Activated naive CD4-positive, alpha-beta T cell treated with anti-CD3 and anti-CD28 coated beads, Interleukin-2, amount 10 ng/mL, durations not matched to agents 7 days and 5 days (primary cell): Measurements from ENCODE around the gene CAMTA1.
"Not testable (repeated sequence)": the region's sequence is repeated elsewhere in the genome, so short reads cannot be mapped to it uniquely, and the experiment has no call there.

ENCODE experiments used
- CTCF ChIA-PET: fragments of 350-600 bp; sonication (Branson Sonifier 250); formaldehyde crosslinking; loops from one replicate; lab custom pipeline; 2021; ENCODE audit warnings: antibody characterized with exemption; lab: Charles Lee
- DNase-seq: peaks from one replicate; pipeline ENCODE4 v3.0.0-alpha.2; 2020
- H3K27ac Mint-ChIP-seq: one replicate; pipeline ENCODE4 v1.8.0; 2021; ENCODE audit warnings: mild to moderate bottlenecking, moderate library complexity, mixed read lengths
- H3K27me3 Mint-ChIP-seq: one replicate; pipeline ENCODE4 v1.8.0; 2021; ENCODE audit warnings: mild to moderate bottlenecking, mixed read lengths
- H3K36me3 Mint-ChIP-seq: one replicate; pipeline ENCODE4 v1.8.0; 2021; ENCODE audit warnings: mixed read lengths
- H3K4me1 Mint-ChIP-seq: one replicate; pipeline ENCODE4 v1.8.0; 2021; ENCODE audit warnings: mixed read lengths
- H3K4me3 Mint-ChIP-seq: one replicate; pipeline ENCODE4 v1.8.0; 2021; ENCODE audit warnings: mild to moderate bottlenecking, moderate library complexity, mixed read lengths
- H3K9me3 Mint-ChIP-seq: one replicate; pipeline ENCODE4 v1.8.0; 2021; ENCODE audit warnings: mixed read lengths

The CAMTA1 gene

DNA sequence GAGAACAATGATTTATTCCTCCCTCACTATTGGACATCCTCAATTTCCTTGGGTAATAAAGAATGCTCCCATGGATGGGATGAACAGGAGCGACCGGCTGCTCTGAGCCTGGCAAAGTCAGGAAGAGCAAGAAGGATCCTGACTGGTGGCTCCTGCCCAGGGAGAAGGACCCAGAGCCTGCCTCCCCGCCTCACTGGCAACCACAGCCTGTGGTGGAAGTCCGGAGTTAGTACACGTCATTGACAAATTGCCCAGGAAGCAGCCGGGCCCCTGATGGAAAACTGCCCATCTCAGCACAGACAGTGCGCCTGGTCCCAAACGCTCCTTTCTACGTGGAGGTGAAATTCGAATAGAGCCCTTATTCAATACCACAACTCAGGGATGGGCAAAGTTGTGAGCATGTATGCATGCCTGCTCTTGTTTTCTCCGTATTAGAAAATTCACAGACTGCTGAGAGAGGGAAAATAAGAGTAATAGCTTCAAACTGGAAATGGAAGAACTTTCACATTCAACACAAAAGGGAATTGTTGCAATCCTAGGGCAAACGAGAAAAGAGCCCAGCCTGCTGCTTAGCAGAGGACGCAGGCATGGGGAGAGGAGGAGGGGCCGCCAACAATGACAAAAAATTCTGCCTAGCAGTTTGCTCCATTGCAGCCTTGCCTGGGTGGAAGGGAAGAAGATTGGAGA is 588.8 kb downstream of the CAMTA1 start:
- Mint-ChIP-seq H3K4me1 (no peaks in the 10 kb centered on the region), H3K27ac (no peak overlapping the region), H3K36me3 (no peaks in the 10 kb centered on the region), H3K4me3 (no peak overlapping the region), H3K9me3 (no peaks in the 10 kb centered on the region), H3K27me3 (peaks cover 3% of the 10 kb centered on the region)
- CTCF ChIA-PET: no interaction called here
- DNase-seq: no peak

DNA sequence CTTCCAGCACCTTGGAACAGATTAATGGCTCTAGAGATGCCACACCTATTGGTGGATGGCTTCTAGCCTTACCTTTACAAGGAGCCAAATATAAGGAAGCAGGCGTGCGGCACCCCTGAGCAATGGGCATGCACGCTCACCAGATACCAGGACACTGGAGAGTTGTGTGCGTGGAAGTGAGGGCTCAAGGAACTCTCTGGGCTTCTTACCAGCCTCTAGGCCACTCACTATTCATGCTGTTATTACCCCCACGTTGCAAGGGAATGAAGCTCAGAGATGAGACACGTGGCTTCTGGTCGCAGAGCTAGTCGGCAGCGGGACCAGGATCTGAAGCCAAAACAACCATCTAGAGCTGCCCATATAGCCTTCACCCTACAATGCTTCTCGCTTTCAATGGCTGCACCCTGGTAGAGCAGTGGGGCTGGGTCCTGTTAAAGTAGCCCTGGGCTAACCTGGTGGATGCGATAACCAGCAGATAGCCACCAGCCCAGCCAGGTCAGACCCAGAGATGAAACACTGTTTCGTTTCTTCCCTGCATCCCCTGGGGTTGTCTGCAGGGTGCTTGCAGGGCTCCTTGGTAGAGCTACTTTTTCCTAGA is 589.4 kb downstream of the CAMTA1 start:
- H3K27me3 Mint-ChIP-seq: peaks cover 6% of the 10 kb centered on the region
- H3K9me3 Mint-ChIP-seq: no peaks in the 10 kb centered on the region
- H3K4me1 Mint-ChIP-seq: no peaks in the 10 kb centered on the region
- CTCF ChIA-PET: no interaction called here
- no peak for DNase-seq
- H3K4me3 Mint-ChIP-seq: no peak overlapping the region
- no peak overlapping the region for H3K27ac Mint-ChIP-seq
- no peaks in the 10 kb centered on the region for H3K36me3 Mint-ChIP-seq

GRCh38 chr1:7375329-7375728 is 590.1 kb downstream of the CAMTA1 start:
- H3K4me1 Mint-ChIP-seq: no peaks in the 10 kb centered on the region

DNA sequence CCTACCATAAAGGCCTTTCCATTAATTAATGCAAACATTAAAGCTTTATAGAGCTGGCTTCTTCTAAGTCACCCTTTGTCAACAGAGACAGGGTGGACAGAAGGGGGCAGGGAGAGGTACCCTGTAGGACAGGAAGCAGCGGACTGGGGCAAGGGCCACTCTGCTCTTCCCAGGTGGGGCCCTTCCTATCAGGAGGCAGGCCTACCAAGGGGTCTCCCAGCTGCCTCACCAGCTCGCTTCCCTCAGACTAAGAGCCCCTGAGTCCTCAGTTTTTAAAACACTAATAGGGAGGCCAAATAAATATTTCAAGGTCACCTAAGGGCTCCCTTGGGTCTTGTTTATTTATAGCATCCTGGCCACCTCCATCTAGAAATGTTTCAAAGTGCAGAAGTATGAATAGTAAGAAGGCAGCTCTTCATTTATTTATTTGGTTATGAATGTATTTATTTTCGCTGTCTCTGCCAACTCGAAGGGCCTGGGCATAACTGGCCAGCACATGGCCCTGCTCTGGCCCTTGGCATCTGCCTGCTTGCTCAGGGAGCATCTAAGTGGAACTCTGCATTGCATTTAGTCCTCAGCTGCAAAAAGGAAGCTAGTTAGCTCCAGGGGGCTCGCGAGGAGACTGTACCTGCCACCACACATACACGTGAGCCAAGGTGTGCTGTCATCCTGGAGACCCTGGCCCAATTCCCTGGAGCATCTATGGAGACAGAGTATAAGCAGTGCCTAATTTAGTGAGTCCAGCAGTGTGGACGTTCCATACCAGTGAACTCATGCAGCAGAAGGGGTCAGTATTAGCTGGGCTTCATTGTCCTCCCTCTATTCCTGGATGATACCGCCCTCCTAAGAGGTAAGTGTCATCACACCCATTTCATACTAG is 590.8 kb downstream of the CAMTA1 start:
- Mint-ChIP-seq H3K9me3 (no peaks in the 10 kb centered on the region), H3K4me3 (no peak overlapping the region), H3K4me1 (no peaks in the 10 kb centered on the region), H3K36me3 (no peaks in the 10 kb centered on the region), H3K27ac (no peak overlapping the region), H3K27me3 (peaks cover 8% of the 10 kb centered on the region)
- CTCF ChIA-PET: no interaction called here
- DNase-seq: no peak

More at GRCh38 chr1:7375329-7375728, 590.1 kb downstream of the CAMTA1 start:
- H3K4me3 Mint-ChIP-seq: no peak overlapping the region
- H3K27ac Mint-ChIP-seq: no peak overlapping the region
- H3K9me3 Mint-ChIP-seq: no peaks in the 10 kb centered on the region
- no peaks in the 10 kb centered on the region for H3K36me3 Mint-ChIP-seq
- H3K27me3 Mint-ChIP-seq: peaks cover 8% of the 10 kb centered on the region
- DNase-seq: no peak
- CTCF ChIA-PET: no interaction called here

GRCh38 chr1:7376676-7377075 is 591.4 kb downstream of the CAMTA1 start:
- DNase-seq: no peak
- Mint-ChIP-seq H3K27ac (no peak overlapping the region), H3K9me3 (no peaks in the 10 kb centered on the region), H3K4me3 (no peak overlapping the region), H3K27me3 (peaks cover 8% of the 10 kb centered on the region), H3K4me1 (no peaks in the 10 kb centered on the region), H3K36me3 (no peaks in the 10 kb centered on the region)
- CTCF ChIA-PET: no interaction called here

GRCh38 chr1:7378346-7379130 is 593.3 kb downstream of the CAMTA1 start:
- no peaks in the 10 kb centered on the region for H3K36me3 Mint-ChIP-seq
- no peak overlapping the region for H3K27ac Mint-ChIP-seq
- CTCF ChIA-PET: no interaction called here
- H3K4me1 Mint-ChIP-seq: no peaks in the 10 kb centered on the region
- H3K27me3 Mint-ChIP-seq: peaks cover 5% of the 10 kb centered on the region
- no peak for DNase-seq
- no peak overlapping the region for H3K4me3 Mint-ChIP-seq
- H3K9me3 Mint-ChIP-seq: no peaks in the 10 kb centered on the region

GRCh38 chr1:7379441-7379971 is 594.3 kb downstream of the CAMTA1 start:
- peaks cover 5% of the 10 kb centered on the region for H3K27me3 Mint-ChIP-seq
- CTCF ChIA-PET: no interaction called here

DNA sequence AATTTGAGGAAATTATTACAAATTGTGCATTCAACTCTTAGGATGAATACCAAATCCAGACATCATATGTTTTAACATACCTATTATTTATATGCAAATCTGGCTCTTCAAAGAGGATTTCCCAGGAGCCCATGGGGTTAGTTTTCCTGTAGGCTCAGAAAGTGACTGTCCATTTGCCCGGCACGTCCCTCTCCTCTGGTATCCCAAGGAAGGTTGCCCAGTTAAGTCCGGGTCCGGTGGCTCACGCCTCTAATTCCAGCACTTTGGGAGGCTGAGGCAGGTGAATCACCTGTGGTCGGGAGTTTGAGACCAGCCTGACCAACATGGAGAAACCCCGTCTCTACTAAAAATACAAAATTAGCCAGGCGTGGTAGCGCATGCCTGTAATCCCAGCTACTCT is 594.8 kb downstream of the CAMTA1 start:
- H3K4me1 Mint-ChIP-seq, H3K4me3 Mint-ChIP-seq, H3K36me3 Mint-ChIP-seq, H3K9me3 Mint-ChIP-seq, DNase-seq, H3K27me3 Mint-ChIP-seq, CTCF ChIA-PET, H3K27ac Mint-ChIP-seq: not testable (repeated sequence)

More at GRCh38 chr1:7379441-7379971, 594.3 kb downstream of the CAMTA1 start:
- DNase-seq: no peak
- Mint-ChIP-seq H3K9me3 (no peaks in the 10 kb centered on the region), H3K4me3 (no peak overlapping the region), H3K36me3 (no peaks in the 10 kb centered on the region), H3K27ac (no peak overlapping the region), H3K4me1 (no peaks in the 10 kb centered on the region)

GRCh38 chr1:7380712-7381111 is 595.5 kb downstream of the CAMTA1 start:
- no peak for DNase-seq
- peaks cover 5% of the 10 kb centered on the region for H3K27me3 Mint-ChIP-seq
- H3K9me3 Mint-ChIP-seq: no peaks in the 10 kb centered on the region
- no peak overlapping the region for H3K27ac Mint-ChIP-seq
- H3K4me3 Mint-ChIP-seq: no peak overlapping the region
- CTCF ChIA-PET: no interaction called here
- H3K36me3 Mint-ChIP-seq: no peaks in the 10 kb centered on the region
- no peaks in the 10 kb centered on the region for H3K4me1 Mint-ChIP-seq

GRCh38 chr1:7381729-7382128 is 596.5 kb downstream of the CAMTA1 start:
- H3K27me3 Mint-ChIP-seq, H3K36me3 Mint-ChIP-seq, DNase-seq, H3K27ac Mint-ChIP-seq, H3K9me3 Mint-ChIP-seq, CTCF ChIA-PET, H3K4me1 Mint-ChIP-seq, H3K4me3 Mint-ChIP-seq: not testable (repeated sequence)

- H3K27ac Mint-ChIP-seq: no peak overlapping the region
- H3K36me3 Mint-ChIP-seq: no peaks in the 10 kb centered on the region
Measured at GRCh38 chr1:7382971-7383370, 597.7 kb downstream of the CAMTA1 start.

DNA sequence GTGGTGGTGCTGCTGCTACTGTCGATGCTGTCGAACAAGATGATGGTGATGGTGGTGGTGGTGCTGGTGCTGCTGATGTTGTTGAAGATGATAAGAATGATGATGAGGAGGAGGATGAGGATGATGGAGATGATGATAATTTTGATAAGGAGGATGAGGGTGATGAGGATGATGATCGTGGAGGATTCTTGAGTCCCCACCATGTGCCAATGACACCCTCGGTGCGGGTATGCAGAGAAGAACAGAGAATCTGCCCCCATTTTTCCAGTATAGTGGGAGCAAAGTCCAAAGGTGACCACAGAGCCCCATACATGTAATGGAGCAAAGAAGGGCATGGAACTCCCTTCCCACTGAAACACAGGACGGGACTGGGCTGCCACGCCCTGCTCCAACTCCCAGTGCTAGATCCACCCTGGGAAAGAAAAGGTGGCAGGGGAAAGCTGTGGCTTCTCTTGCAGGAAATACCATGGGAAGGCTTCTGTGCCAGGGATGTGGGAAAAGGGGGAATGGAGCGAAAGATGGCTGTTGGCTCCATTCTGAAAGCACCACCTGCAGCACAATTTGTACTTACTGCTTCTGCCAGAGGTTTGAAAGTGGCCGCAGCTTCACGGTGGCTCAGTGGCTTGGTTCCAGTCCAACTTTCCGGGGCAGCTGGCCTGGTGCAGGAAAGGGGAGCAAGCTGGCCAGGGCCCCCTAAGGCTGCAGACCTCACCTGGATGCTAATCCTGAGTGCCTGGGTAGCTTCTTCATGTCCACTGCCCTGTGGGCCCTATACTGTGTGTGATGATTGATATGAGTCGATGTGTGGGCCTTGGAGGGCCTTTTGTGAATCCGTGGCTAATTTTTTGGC is 598.6 kb downstream of the CAMTA1 start:
- no peaks in the 10 kb centered on the region for H3K9me3 Mint-ChIP-seq
- H3K27me3 Mint-ChIP-seq: peaks cover 5% of the 10 kb centered on the region
- H3K36me3 Mint-ChIP-seq: no peaks in the 10 kb centered on the region
- H3K4me1 Mint-ChIP-seq: no peaks in the 10 kb centered on the region
- DNase-seq: no peak
- no peak overlapping the region for H3K4me3 Mint-ChIP-seq
- CTCF ChIA-PET: no interaction called here
- H3K27ac Mint-ChIP-seq: no peak overlapping the region

More at GRCh38 chr1:7382971-7383370, 597.7 kb downstream of the CAMTA1 start:
- DNase-seq: no peak
- no peaks in the 10 kb centered on the region for H3K9me3 Mint-ChIP-seq
- CTCF ChIA-PET: no interaction called here
- H3K27me3 Mint-ChIP-seq: peaks cover 5% of the 10 kb centered on the region
- no peaks in the 10 kb centered on the region for H3K4me1 Mint-ChIP-seq
- H3K4me3 Mint-ChIP-seq: no peak overlapping the region

- no peaks in the 10 kb centered on the region for H3K4me1 Mint-ChIP-seq
- DNase-seq: no peak
- peaks cover 2% of the 10 kb centered on the region for H3K27me3 Mint-ChIP-seq
- no peak overlapping the region for H3K27ac Mint-ChIP-seq
- no peaks in the 10 kb centered on the region for H3K9me3 Mint-ChIP-seq
- CTCF ChIA-PET: no interaction called here
- no peaks in the 10 kb centered on the region for H3K36me3 Mint-ChIP-seq
- no peak overlapping the region for H3K4me3 Mint-ChIP-seq
Measured at GRCh38 chr1:7384679-7385078, 599.4 kb downstream of the CAMTA1 start.
